ENCODE measurements around the gene CNOT3.

DNA sequence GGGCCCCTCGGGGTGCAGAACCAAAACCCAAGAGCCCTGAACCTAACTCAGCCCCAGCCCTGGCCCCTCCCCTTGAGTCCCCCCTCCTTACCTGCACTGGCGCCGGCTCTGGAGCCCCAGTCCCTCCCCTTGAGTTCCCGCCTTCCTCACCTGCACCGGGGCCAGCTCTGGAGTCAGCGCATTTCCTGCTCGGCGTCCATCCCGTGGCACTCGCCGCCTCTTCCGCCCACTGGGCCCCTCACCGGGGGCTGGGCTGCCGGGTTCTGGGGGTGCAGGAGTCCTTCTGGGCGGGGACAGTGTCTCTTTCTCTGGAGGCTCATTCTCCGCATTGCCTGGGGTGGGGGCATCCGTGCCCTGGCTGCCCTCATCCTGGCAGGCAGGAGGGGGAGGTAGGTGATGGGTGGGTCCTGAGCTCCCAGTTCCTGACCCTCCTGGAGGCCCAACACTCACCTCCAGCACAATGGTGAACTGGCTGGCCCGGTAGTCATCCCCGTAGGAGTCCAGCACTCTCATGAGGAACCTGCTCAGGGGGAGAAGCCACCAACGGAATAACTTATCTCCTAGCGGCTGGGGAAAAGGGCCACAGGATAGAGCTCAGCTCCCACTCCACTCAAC lies 29.6 kb upstream of the CNOT3 start:
- TF ChIP-seq, protein P1, sequence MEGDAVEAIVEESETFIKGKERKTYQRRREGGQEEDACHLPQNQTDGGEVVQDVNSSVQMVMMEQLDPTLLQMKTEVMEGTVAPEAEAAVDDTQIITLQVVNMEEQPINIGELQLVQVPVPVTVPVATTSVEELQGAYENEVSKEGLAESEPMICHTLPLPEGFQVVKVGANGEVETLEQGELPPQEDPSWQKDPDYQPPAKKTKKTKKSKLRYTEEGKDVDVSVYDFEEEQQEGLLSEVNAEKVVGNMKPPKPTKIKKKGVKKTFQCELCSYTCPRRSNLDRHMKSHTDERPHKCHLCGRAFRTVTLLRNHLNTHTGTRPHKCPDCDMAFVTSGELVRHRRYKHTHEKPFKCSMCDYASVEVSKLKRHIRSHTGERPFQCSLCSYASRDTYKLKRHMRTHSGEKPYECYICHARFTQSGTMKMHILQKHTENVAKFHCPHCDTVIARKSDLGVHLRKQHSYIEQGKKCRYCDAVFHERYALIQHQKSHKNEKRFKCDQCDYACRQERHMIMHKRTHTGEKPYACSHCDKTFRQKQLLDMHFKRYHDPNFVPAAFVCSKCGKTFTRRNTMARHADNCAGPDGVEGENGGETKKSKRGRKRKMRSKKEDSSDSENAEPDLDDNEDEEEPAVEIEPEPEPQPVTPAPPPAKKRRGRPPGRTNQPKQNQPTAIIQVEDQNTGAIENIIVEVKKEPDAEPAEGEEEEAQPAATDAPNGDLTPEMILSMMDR (IDR thresholded peaks at IDR 0.05 in 2 of 3, conservative IDR thresholded peaks at IDR 0.05 in 1 of 3; ENCODE audit: borderline replicate concordance in 1 of 3, insufficient read depth in 1 of 3, low read depth in 2 of 3, low read length in 2 of 3) = no peak
- TF ChIP-seq POLR2A (IDR thresholded peaks at IDR 0.05; ENCODE audit: borderline replicate concordance, extremely low read depth, insufficient read depth, insufficient read length) (no peak), POLR2AphosphoS5 (IDR thresholded peaks at IDR 0.05; ENCODE audit: low read depth, low read length) (no peak), RAD21 (IDR thresholded peaks at IDR 0.05; ENCODE audit: low read depth) (no peak), CBX3 (IDR thresholded peaks at IDR 0.05; ENCODE audit: low read depth) (no peak), EZH2 (IDR thresholded peaks at IDR 0.05) (no peak)
- TF ChIP-seq, protein P2, sequence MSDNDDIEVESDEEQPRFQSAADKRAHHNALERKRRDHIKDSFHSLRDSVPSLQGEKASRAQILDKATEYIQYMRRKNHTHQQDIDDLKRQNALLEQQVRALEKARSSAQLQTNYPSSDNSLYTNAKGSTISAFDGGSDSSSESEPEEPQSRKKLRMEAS (IDR thresholded peaks at IDR 0.05) = no peak
